ENCODE results near the gene GPR132.

DNA sequence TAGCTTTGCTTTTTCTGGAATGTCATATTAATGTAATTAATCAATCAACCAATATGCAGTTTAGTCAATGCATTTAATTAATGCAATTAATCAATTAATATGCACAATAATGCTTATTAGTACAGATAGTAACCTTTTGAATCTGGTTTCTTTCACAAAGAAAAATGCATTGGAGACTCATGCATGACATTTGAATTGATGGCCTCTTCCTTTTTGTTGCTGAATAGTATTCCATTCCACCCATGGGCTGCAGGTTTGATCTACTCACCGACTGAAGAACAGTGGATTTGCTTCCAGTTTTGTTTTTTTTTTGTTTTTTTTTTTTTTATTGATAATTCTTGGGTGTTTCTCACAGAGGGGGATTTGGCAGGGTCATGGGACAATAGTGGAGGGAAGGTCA lies 13.1 kb upstream of the GPR132 start:
- TF ChIP-seq PHF8 (IDR thresholded peaks at IDR 0.05; ENCODE audit: borderline replicate concordance, low read depth) (no peak), FOSL2 (IDR thresholded peaks at IDR 0.05) (no peak), FOSL2 (CRISPR knock-in tag; IDR thresholded peaks at IDR 0.05) (no peak), FOSB (CRISPR knock-in tag; IDR thresholded peaks at IDR 0.05) (no peak), CEBPB (IDR thresholded peaks at IDR 0.05) (no peak)
- TF ChIP-seq, protein P1, sequence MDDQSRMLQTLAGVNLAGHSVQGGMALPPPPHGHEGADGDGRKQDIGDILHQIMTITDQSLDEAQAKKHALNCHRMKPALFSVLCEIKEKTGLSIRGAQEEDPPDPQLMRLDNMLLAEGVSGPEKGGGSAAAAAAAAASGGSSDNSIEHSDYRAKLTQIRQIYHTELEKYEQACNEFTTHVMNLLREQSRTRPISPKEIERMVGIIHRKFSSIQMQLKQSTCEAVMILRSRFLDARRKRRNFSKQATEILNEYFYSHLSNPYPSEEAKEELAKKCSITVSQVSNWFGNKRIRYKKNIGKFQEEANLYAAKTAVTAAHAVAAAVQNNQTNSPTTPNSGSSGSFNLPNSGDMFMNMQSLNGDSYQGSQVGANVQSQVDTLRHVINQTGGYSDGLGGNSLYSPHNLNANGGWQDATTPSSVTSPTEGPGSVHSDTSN (IDR thresholded peaks at IDR 0.05) = no peak
- TF ChIP-seq, protein P2, sequence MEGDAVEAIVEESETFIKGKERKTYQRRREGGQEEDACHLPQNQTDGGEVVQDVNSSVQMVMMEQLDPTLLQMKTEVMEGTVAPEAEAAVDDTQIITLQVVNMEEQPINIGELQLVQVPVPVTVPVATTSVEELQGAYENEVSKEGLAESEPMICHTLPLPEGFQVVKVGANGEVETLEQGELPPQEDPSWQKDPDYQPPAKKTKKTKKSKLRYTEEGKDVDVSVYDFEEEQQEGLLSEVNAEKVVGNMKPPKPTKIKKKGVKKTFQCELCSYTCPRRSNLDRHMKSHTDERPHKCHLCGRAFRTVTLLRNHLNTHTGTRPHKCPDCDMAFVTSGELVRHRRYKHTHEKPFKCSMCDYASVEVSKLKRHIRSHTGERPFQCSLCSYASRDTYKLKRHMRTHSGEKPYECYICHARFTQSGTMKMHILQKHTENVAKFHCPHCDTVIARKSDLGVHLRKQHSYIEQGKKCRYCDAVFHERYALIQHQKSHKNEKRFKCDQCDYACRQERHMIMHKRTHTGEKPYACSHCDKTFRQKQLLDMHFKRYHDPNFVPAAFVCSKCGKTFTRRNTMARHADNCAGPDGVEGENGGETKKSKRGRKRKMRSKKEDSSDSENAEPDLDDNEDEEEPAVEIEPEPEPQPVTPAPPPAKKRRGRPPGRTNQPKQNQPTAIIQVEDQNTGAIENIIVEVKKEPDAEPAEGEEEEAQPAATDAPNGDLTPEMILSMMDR (IDR thresholded peaks at IDR 0.05) = no peak

All from A549 (cell line).